ENCODE measurements around the gene SH3GLB2. TPM values are rescaled to one million over a fixed set of nuclear protein-coding genes. Genes with fewer than 3 reads are reported as not detected.

Gene SH3GLB2
- total and polyA plus RNA-seq, 2 of the 8 experiments (the other 6 are each of a cell fraction or from before 2014, with no cell fraction given) = 52.7 to 79.9 TPM

GRCh38 chr9:129012343-129012742 is 15.8 kb downstream of the SH3GLB2 start:
- Histone ChIP-seq H3K4me1 (replicated peaks in 1 of 4; ENCODE audit: control insufficient read depth in 3 of 4, insufficient read depth in 4 of 4, low read length in 3 of 4) (no peaks in the 10 kb centered on the region), H4K91ac (replicated peaks; ENCODE audit: insufficient read length, low read length) (no peak overlapping the region), H4K20me1 (replicated peaks in 1 of 2; ENCODE audit: control insufficient read depth in 1 of 2, insufficient read depth in 2 of 2, low read length in 2 of 2) (peaks cover 0 to 14% of the 10 kb centered on the region in 2 experiments), H2BK15ac (ENCODE audit: low read length) (no peak overlapping the region), H2AFZ (ENCODE audit: low read length) (no peak overlapping the region), H3K23me2 (ENCODE audit: low read depth, low read length) (no peaks in the 10 kb centered on the region), H3K56ac (replicated peaks; ENCODE audit: insufficient read length, low read depth, low read length) (no peak overlapping the region), H2AK5ac (ENCODE audit: low read depth, low read length) (no peak overlapping the region), H3K4me3 (ENCODE audit: extremely low read depth in 1 of 4, insufficient read depth in 2 of 4, low read depth in 3 of 4, low read length in 4 of 4) (no peak overlapping the region), H3K23ac (ENCODE audit: insufficient read length) (no peak overlapping the region), H3K9me3 (ENCODE audit: insufficient read depth in 2 of 2, low read depth in 1 of 2, low read length in 1 of 2) (no peaks in the 10 kb centered on the region), H3K79me1 (ENCODE audit: low read depth, low read length) (peaks cover 2% of the 10 kb centered on the region), H3K79me2 (ENCODE audit: control insufficient read depth in 1 of 2, insufficient read depth in 2 of 2, low read length in 2 of 2) (no peaks in the 10 kb centered on the region), H3K9ac (replicated peaks in 1 of 4; ENCODE audit: extremely low read depth in 1 of 4, low read depth in 3 of 4, low read length in 3 of 4) (no peak overlapping the region), H3K4me2 (ENCODE audit: insufficient read depth in 1 of 2, low read depth in 2 of 2, low read length in 2 of 2) (no peak overlapping the region), H3K36me3 (ENCODE audit: control insufficient read depth in 2 of 4, insufficient read depth in 4 of 4, low read length in 3 of 4) (peaks cover 9 to 46% (median 24%) of the 10 kb centered on the region in 4 experiments; a peak in 7 of 8 replicates), H2BK12ac (ENCODE audit: low read depth, low read length) (no peak overlapping the region), H2BK20ac (ENCODE audit: low read length) (no peak overlapping the region), H4K5ac (ENCODE audit: insufficient read length, low read depth, low read length) (no peak overlapping the region), H3K27me3 (replicated peaks in 1 of 4; ENCODE audit: control insufficient read depth in 3 of 4, extremely low read depth in 1 of 4, insufficient read depth in 3 of 4, low read length in 3 of 4) (no peaks in the 10 kb centered on the region), H2BK5ac (ENCODE audit: low read depth, low read length) (no peak overlapping the region), H2BK120ac (replicated peaks; ENCODE audit: low read depth, low read length) (no peak overlapping the region), H3K14ac (ENCODE audit: insufficient read length) (no peak overlapping the region), H3K18ac (ENCODE audit: extremely low read depth, low read length) (no peak overlapping the region), H3K4ac (replicated peaks; ENCODE audit: insufficient read length, low read depth, low read length) (no peak overlapping the region), H4K8ac (ENCODE audit: extremely low read depth, insufficient read depth, low read length) (no peak overlapping the region), H3K27ac (ENCODE audit: low read depth, low read length) (no peak overlapping the region)
- no peak for FAIRE-seq
- WGBS, 2 experiments (ENCODE audit: extremely low coverage in 1 of 2, insufficient coverage in 1 of 2, insufficient read length in 1 of 2, insufficient replicate concordance in 2 of 2, low coverage in 1 of 2, low lambda C conversion rate in 2 of 2, missing lambda C conversion rate in 1 of 2) = 83% methylated on average over 7 of the region's 7 CpGs; no CpG with 5 or more reads in 1 of the 2 experiments
- CTCF ChIA-PET (ENCODE audit: partially characterized antibody) = interaction anchor here (1.0 kb wide), 1 partner anchor 16 kb away, joined by 3 read pairs; the partner anchor contains the start of gene SH3GLB2
- POLR2A ChIA-PET (ENCODE audit: partially characterized antibody) = interaction anchor here (5.6 kb wide), 1 partner anchor 9 kb away, joined by 41 read pairs; no protein-coding TSS in a partner anchor
- no peak for DNase-seq (ENCODE audit: low read depth in 1 of 2, low spot score in 2 of 2)
- TF ChIP-seq RNF2 (IDR thresholded peaks at IDR 0.05; ENCODE audit: borderline replicate concordance, low read depth, low read length, missing control alignments, poor library complexity, severe bottlenecking) (no peak), SAP30 (IDR thresholded peaks at IDR 0.05; ENCODE audit: insufficient read depth, insufficient replicate concordance, low read length) (no peak), KDM5A (IDR thresholded peaks at IDR 0.05; ENCODE audit: low read length) (no peak), FOSL1 (IDR thresholded peaks at IDR 0.05; ENCODE audit: insufficient read depth, low read depth, low read length) (no peak), KDM1A (IDR thresholded peaks at IDR 0.05; ENCODE audit: borderline replicate concordance, low read length) (no peak), HDAC6 (IDR thresholded peaks at IDR 0.05; ENCODE audit: low read depth, low read length) (no peak), POLR2AphosphoS5 (IDR thresholded peaks at IDR 0.05; ENCODE audit: low read depth, low read length) (no peak)
